ENCODE measurements around the gene NFKBIB.

Gene NFKBIB

GRCh38 chr19:38910488-38910887 lies 10.7 kb downstream of the NFKBIB start:
- Histone ChIP-seq H3K4me1 (ENCODE audit: control insufficient read depth, low read length) (no peaks in the 10 kb centered on the region), H3K27me3 (ENCODE audit: control insufficient read depth, low read length) (no peaks in the 10 kb centered on the region), H3K36me3 (ENCODE audit: control insufficient read depth, low read length) (peaks cover 19% of the 10 kb centered on the region), H3K4me3 (ENCODE audit: low read length) (no peak overlapping the region), H4K20me1 (ENCODE audit: control insufficient read depth, insufficient read depth, low read depth, low read length) (no peaks in the 10 kb centered on the region), H3F3A (ENCODE audit: control insufficient read depth, insufficient read depth) (no peaks in the 10 kb centered on the region), H3K9me3 (ENCODE audit: control insufficient read depth, insufficient read depth, low read length) (no peaks in the 10 kb centered on the region), H3K79me2 (ENCODE audit: control insufficient read depth, low read length) (no peaks in the 10 kb centered on the region), H3K4me2 (ENCODE audit: low read length) (no peak overlapping the region), H3K9me2 (replicated peaks; ENCODE audit: control insufficient read depth, low read length) (no peaks in the 10 kb centered on the region), H3K27ac (ENCODE audit: low read depth, low read length) (no peak overlapping the region)
- TF ChIP-seq EZH2phosphoT487 (IDR thresholded peaks at IDR 0.05; ENCODE audit: borderline replicate concordance, low read length): no peak
- no peak for TF ChIP-seq CTCF (IDR thresholded peaks at IDR 0.05; ENCODE audit: low read depth, low read length, poor library complexity, severe bottlenecking)

- Histone ChIP-seq H4K20me1 (ENCODE audit: control insufficient read depth, insufficient read depth, low read depth, low read length) (no peaks in the 10 kb centered on the region), H3K36me3 (ENCODE audit: control insufficient read depth, low read length) (peaks cover 15% of the 10 kb centered on the region), H3K79me2 (ENCODE audit: control insufficient read depth, low read length) (no peaks in the 10 kb centered on the region), H3F3A (ENCODE audit: control insufficient read depth, insufficient read depth) (no peaks in the 10 kb centered on the region), H3K27me3 (ENCODE audit: control insufficient read depth, low read length) (no peaks in the 10 kb centered on the region), H3K4me1 (ENCODE audit: control insufficient read depth, low read length) (no peaks in the 10 kb centered on the region), H3K9me3 (ENCODE audit: control insufficient read depth, insufficient read depth, low read length) (no peaks in the 10 kb centered on the region), H3K9me2 (replicated peaks; ENCODE audit: control insufficient read depth, low read length) (no peaks in the 10 kb centered on the region), H3K4me3 (ENCODE audit: low read length) (no peak overlapping the region), H3K4me2 (ENCODE audit: low read length) (no peak overlapping the region), H3K27ac (ENCODE audit: low read depth, low read length) (no peak overlapping the region)
- no peak for TF ChIP-seq CTCF (IDR thresholded peaks at IDR 0.05; ENCODE audit: low read depth, low read length, poor library complexity, severe bottlenecking)
- no peak for TF ChIP-seq EZH2phosphoT487 (IDR thresholded peaks at IDR 0.05; ENCODE audit: borderline replicate concordance, low read length)
Observed at GRCh38 chr19:38911388-38912001, 11.7 kb downstream of the NFKBIB start.

GRCh38 chr19:38912600-38913514 lies 13.1 kb downstream of the NFKBIB start:
- no peak overlapping the region for H3K27ac ChIP-seq (ENCODE audit: low read depth, low read length)
- no peak overlapping the region for H3K4me2 ChIP-seq (ENCODE audit: low read length)
- no peaks in the 10 kb centered on the region for H3K79me2 ChIP-seq (ENCODE audit: control insufficient read depth, low read length)
- no peaks in the 10 kb centered on the region for H3K9me2 ChIP-seq (replicated peaks; ENCODE audit: control insufficient read depth, low read length)
- no peaks in the 10 kb centered on the region for H3K4me1 ChIP-seq (ENCODE audit: control insufficient read depth, low read length)
- H4K20me1 ChIP-seq (ENCODE audit: control insufficient read depth, insufficient read depth, low read depth, low read length): no peaks in the 10 kb centered on the region
- H3F3A ChIP-seq (ENCODE audit: control insufficient read depth, insufficient read depth): no peaks in the 10 kb centered on the region
- H3K27me3 ChIP-seq (ENCODE audit: control insufficient read depth, low read length): no peaks in the 10 kb centered on the region
- TF ChIP-seq CTCF (IDR thresholded peaks at IDR 0.05; ENCODE audit: low read depth, low read length, poor library complexity, severe bottlenecking) (no peak), EZH2phosphoT487 (IDR thresholded peaks at IDR 0.05; ENCODE audit: borderline replicate concordance, low read length) (no peak)
- no peak overlapping the region for H3K4me3 ChIP-seq (ENCODE audit: low read length)
- H3K36me3 ChIP-seq (ENCODE audit: control insufficient read depth, low read length): peaks cover 3% of the 10 kb centered on the region; the same call in 1 of the 2 replicates
- no peaks in the 10 kb centered on the region for H3K9me3 ChIP-seq (ENCODE audit: control insufficient read depth, insufficient read depth, low read length)

Measured in DOHH2 (cell line).